ENCODE measurements around the gene CDIPT. TPM values are rescaled to one million over a fixed set of nuclear protein-coding genes. Genes with fewer than 3 reads are reported as not detected.
"Not testable (repeated sequence)": the region's sequence is repeated elsewhere in the genome, so short reads cannot be mapped to it uniquely, and the experiment has no call there.

Gene CDIPT
- total RNA-seq, 2 experiments from 2014 or later = 43.5 to 52.4 TPM

- ChIA-PET POLR2A (no interaction called here), CTCF (ENCODE audit: unreplicated experiment) (no interaction called here)
- no peak for DNase-seq (ENCODE audit: low spot score)
- TF ChIP-seq EZH2phosphoT487 (IDR thresholded peaks at IDR 0.05; ENCODE audit: borderline replicate concordance, low read depth, low read length) (no peak), CTCF (conservative IDR thresholded peaks at IDR 0.05; ENCODE audit: low read length) (no peak)
- Histone ChIP-seq H3K9me3 (ENCODE audit: low read length) (no peaks in the 10 kb centered on the region), H3K4me2 (ENCODE audit: low read length) (no peak overlapping the region), H3K36me3 (ENCODE audit: insufficient read depth, low read length) (no peaks in the 10 kb centered on the region), H4K20me1 (ENCODE audit: insufficient read depth, low read length) (no peaks in the 10 kb centered on the region), H3K4me3 (ENCODE audit: low read depth, low read length, poor library complexity, severe bottlenecking) (no peak overlapping the region), H3K4me1 (ENCODE audit: insufficient read depth, low read length, poor library complexity, severe bottlenecking) (no peaks in the 10 kb centered on the region), H3K27ac (ENCODE audit: low read depth, low read length, poor library complexity, severe bottlenecking) (no peak overlapping the region), H3K9me2 (ENCODE audit: insufficient read depth, low read length) (no peaks in the 10 kb centered on the region), H3K79me2 (ENCODE audit: insufficient read depth, low read depth, low read length) (no peaks in the 10 kb centered on the region), H2AFZ (ENCODE audit: low read length) (no peak overlapping the region)
- intact Hi-C loops (cut with micrococcal nuclease; ENCODE audit: unreplicated experiment) = no loop called here
- BruUV-seq (replicated peaks) = no TSS peak
These were observed 27.1 kb downstream of the CDIPT start for GRCh38 chr16:29835926-29836325.

DNA sequence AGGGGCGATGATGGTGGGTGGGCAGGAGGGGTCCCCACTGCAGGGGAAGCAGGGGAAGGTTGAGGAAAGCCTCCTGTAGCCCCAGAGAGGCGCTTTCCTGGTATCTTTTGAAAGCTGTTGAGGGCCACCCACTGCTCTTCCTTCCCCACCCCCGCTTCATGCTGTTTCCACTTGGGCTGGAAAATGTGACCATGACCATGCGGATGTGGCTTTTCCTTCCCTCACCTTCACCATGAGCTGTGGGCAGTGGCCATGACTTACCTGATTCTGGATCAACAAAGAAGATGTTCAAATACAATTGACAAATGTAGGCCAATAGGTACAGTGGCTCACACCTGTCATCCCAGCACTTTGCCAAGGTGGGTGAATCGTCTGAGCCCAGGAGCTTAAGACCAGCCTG is 28.9 kb downstream of the CDIPT start:
- CTCF ChIA-PET (ENCODE audit: unreplicated experiment) = no interaction called here
- Histone ChIP-seq H3K27ac (ENCODE audit: low read depth, low read length, poor library complexity, severe bottlenecking) (no peak overlapping the region), H4K20me1 (ENCODE audit: insufficient read depth, low read length) (no peaks in the 10 kb centered on the region), H3K4me2 (ENCODE audit: low read length) (no peak overlapping the region), H3K9me2 (ENCODE audit: insufficient read depth, low read length) (no peaks in the 10 kb centered on the region), H3K36me3 (ENCODE audit: insufficient read depth, low read length) (no peaks in the 10 kb centered on the region), H3K9me3 (ENCODE audit: low read length) (no peaks in the 10 kb centered on the region), H2AFZ (ENCODE audit: low read length) (no peak overlapping the region), H3K79me2 (ENCODE audit: insufficient read depth, low read depth, low read length) (no peaks in the 10 kb centered on the region), H3K4me1 (ENCODE audit: insufficient read depth, low read length, poor library complexity, severe bottlenecking) (no peaks in the 10 kb centered on the region), H3K4me3 (ENCODE audit: low read depth, low read length, poor library complexity, severe bottlenecking) (no peak overlapping the region)
- POLR2A ChIA-PET = no interaction called here
- TF ChIP-seq EZH2phosphoT487 (IDR thresholded peaks at IDR 0.05; ENCODE audit: borderline replicate concordance, low read depth, low read length) (no peak), CTCF (conservative IDR thresholded peaks at IDR 0.05; ENCODE audit: low read length) (no peak)
- intact Hi-C loops (cut with micrococcal nuclease; ENCODE audit: unreplicated experiment) = no loop called here
- no peak for DNase-seq (ENCODE audit: low spot score)
- BruUV-seq (replicated peaks) = no TSS peak

DNA sequence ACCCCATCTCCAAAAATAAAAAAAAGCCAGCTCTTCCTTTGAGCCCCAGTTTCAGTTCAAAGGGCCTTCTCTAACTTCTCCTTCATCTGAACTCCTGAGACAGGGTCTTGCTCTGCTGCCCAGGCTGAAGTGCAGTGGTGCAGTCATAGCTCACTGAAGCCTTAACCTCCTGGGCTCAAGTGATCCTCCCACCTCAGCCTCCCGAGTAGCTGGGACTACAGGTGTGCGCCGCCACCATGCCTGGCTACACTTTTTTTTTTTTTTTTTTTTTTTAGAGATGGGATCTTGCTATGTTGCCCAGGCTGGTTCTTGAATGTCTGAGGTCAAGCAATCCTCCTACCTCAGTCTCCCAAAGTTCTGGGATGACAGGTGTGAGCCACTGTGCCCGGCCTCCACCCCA is 29.8 kb downstream of the CDIPT start:
- POLR2A ChIA-PET = interaction anchor here (0.6 kb wide), 1 partner anchor 191 kb away, joined by 4 read pairs; no protein-coding TSS in a partner anchor
- not testable (repeated sequence) for H4K20me1 ChIP-seq (ENCODE audit: insufficient read depth, low read length)

More for the DNA sequence above, 29.8 kb downstream of the CDIPT start:
- H3K9me2 ChIP-seq (ENCODE audit: insufficient read depth, low read length); CTCF ChIA-PET (ENCODE audit: unreplicated experiment); H3K36me3 ChIP-seq (ENCODE audit: insufficient read depth, low read length); H3K79me2 ChIP-seq (ENCODE audit: insufficient read depth, low read depth, low read length); H3K27ac ChIP-seq (ENCODE audit: low read depth, low read length, poor library complexity, severe bottlenecking); H2AFZ ChIP-seq (ENCODE audit: low read length); BruUV-seq (replicated peaks); H3K4me3 ChIP-seq (ENCODE audit: low read depth, low read length, poor library complexity, severe bottlenecking); intact Hi-C loops (cut with micrococcal nuclease; ENCODE audit: unreplicated experiment); H3K4me1 ChIP-seq (ENCODE audit: insufficient read depth, low read length, poor library complexity, severe bottlenecking); H3K4me2 ChIP-seq (ENCODE audit: low read length); DNase-seq (ENCODE audit: low spot score); H3K9me3 ChIP-seq (ENCODE audit: low read length): not testable (repeated sequence)
